ENCODE results near the gene PCNX3. TPM values are rescaled to one million over a fixed set of nuclear protein-coding genes. Genes with fewer than 3 reads are reported as not detected.

The PCNX3 gene
- polyA plus RNA-seq, 1 donor (not counting 4 experiments of a cell fraction or from before 2014, with no cell fraction given) = 6.1 TPM

DNA sequence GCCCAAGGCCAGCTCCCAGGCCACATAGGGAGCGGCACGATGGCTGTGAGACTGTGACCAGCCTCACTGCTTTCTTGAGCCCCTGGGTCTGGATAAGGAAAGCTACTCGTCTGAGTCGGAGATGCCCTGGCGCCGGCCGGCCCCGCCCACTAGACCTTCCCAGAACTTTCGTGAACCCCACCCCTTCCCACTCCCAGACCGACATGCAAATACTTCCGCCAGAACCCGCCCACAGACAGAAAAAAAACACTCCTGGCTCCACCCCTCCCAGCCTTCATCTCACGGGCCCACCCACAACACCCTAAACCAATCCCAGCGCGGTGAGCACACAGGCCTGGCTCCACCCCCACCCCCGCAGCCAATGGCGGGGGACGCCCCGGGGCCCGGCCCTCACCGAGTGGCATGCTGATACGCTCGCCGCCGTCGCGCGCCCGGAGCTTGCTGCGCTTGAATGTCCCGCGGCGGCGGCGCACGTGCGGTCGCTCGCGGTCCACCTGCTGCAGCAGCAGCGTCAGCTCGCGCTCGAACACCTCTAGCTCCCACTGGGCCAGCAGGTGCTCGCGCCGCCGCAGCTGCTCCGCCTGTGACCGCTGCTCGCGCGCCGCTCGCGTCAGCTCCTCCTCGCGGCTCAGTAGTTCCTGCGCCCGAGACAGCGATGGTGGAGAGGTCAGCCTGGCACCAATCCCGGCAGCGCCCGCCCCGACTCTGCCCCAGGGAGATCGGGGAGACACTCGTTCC, 8.5 kb upstream of the PCNX3 start:
- H3K27ac ChIP-seq (ENCODE audit: control insufficient read depth, insufficient read depth, low read length) = no peak overlapping the region
- TF ChIP-seq CTCF (optimal IDR thresholded peaks at IDR 0.05 in 1 of 3, IDR thresholded peaks at IDR 0.05 in 1 of 3, conservative IDR thresholded peaks at IDR 0.05 in 1 of 3; ENCODE audit: extremely low read depth in 1 of 3, insufficient read depth in 2 of 3, low read length in 3 of 3) (no peak), EZH2 (IDR thresholded peaks at IDR 0.05; ENCODE audit: low read length) (no peak)
- H3K4me2 ChIP-seq (ENCODE audit: control insufficient read depth, extremely low read depth, insufficient read depth, low read depth, low read length) = peak overlapping the region; percentile 58
- no peak overlapping the region for H3K9ac ChIP-seq (ENCODE audit: control insufficient read depth, extremely low read depth, insufficient read depth, low read length)
- H3K9me1 ChIP-seq (ENCODE audit: control insufficient read depth, extremely low read depth, insufficient read depth, low read length) = no peaks in the 10 kb centered on the region
- DNase-seq (ENCODE audit: low read depth, low spot score) (peak; percentile 88), FAIRE-seq (peak; percentile 23)
- peaks cover 10% of the 10 kb centered on the region for H3K4me1 ChIP-seq (ENCODE audit: control insufficient read depth, extremely low read depth, insufficient read depth, low read length)
- no peak overlapping the region for H2AFZ ChIP-seq (ENCODE audit: control insufficient read depth, low read length)
- no peaks in the 10 kb centered on the region for H4K20me1 ChIP-seq (ENCODE audit: control insufficient read depth, extremely low read depth, insufficient read depth, low read length)
- peak overlapping the region in 1 of 3 experiments; percentile 34 for H3K4me3 ChIP-seq (ENCODE audit: control insufficient read depth in 2 of 3, extremely low read depth in 1 of 3, insufficient read depth in 2 of 3, low read depth in 1 of 3, low read length in 3 of 3)
- H3K36me3 ChIP-seq (ENCODE audit: control insufficient read depth in 2 of 2, extremely low read depth in 1 of 2, insufficient read depth in 2 of 2, low read length in 2 of 2) = peaks cover 20 to 26% of the 10 kb centered on the region in 2 experiments
- dilution Hi-C loops (cut with MboI; ENCODE audit: extremely low pct_ligation_motif_present, low sequenced_read_pairs) = no loop called here
- no peaks in the 10 kb centered on the region for H3K9me3 ChIP-seq (ENCODE audit: control insufficient read depth, low read depth, low read length)
- H3K79me2 ChIP-seq (ENCODE audit: control insufficient read depth, insufficient read depth, low read length) = peaks cover 16% of the 10 kb centered on the region
- H3K27me3 ChIP-seq (ENCODE audit: control insufficient read depth, extremely low read depth, insufficient read depth, low read length) = no peaks in the 10 kb centered on the region

GRCh38 chr11:65607614-65608426, 7.8 kb upstream of the PCNX3 start:
- FAIRE-seq (no peak), DNase-seq (ENCODE audit: low read depth, low spot score) (no peak)
- Histone ChIP-seq H4K20me1 (ENCODE audit: control insufficient read depth, extremely low read depth, insufficient read depth, low read length) (no peaks in the 10 kb centered on the region), H3K36me3 (ENCODE audit: control insufficient read depth in 2 of 2, extremely low read depth in 1 of 2, insufficient read depth in 2 of 2, low read length in 2 of 2) (peaks cover 26 to 27% of the 10 kb centered on the region in 2 experiments), H3K4me3 (ENCODE audit: control insufficient read depth in 2 of 3, extremely low read depth in 1 of 3, insufficient read depth in 2 of 3, low read depth in 1 of 3, low read length in 3 of 3) (peak overlapping the region in 1 of 3 experiments; percentile 34), H3K27ac (ENCODE audit: control insufficient read depth, insufficient read depth, low read length) (no peak overlapping the region), H3K9me3 (ENCODE audit: control insufficient read depth, low read depth, low read length) (no peaks in the 10 kb centered on the region), H3K27me3 (ENCODE audit: control insufficient read depth, extremely low read depth, insufficient read depth, low read length) (no peaks in the 10 kb centered on the region), H3K4me1 (ENCODE audit: control insufficient read depth, extremely low read depth, insufficient read depth, low read length) (peaks cover 18% of the 10 kb centered on the region), H3K9ac (ENCODE audit: control insufficient read depth, extremely low read depth, insufficient read depth, low read length) (no peak overlapping the region), H3K4me2 (ENCODE audit: control insufficient read depth, extremely low read depth, insufficient read depth, low read depth, low read length) (peak overlapping the region; percentile 58), H2AFZ (ENCODE audit: control insufficient read depth, low read length) (no peak overlapping the region), H3K79me2 (ENCODE audit: control insufficient read depth, insufficient read depth, low read length) (peaks cover 23% of the 10 kb centered on the region), H3K9me1 (ENCODE audit: control insufficient read depth, extremely low read depth, insufficient read depth, low read length) (no peaks in the 10 kb centered on the region)
- dilution Hi-C loops (cut with MboI; ENCODE audit: extremely low pct_ligation_motif_present, low sequenced_read_pairs) = no loop called here
- TF ChIP-seq CTCF (optimal IDR thresholded peaks at IDR 0.05 in 1 of 3, IDR thresholded peaks at IDR 0.05 in 1 of 3, conservative IDR thresholded peaks at IDR 0.05 in 1 of 3; ENCODE audit: extremely low read depth in 1 of 3, insufficient read depth in 2 of 3, low read length in 3 of 3) = no peak
